ENCODE measurements around the gene ZFAND2A. TPM values are rescaled to one million over a fixed set of nuclear protein-coding genes. Genes with fewer than 3 reads are reported as not detected.

ZFAND2A gene
- total and polyA plus RNA-seq, 2 of the 8 experiments (the other 6 are each of a cell fraction or from before 2014, with no cell fraction given) = 16.6 to 20.3 TPM

DNA sequence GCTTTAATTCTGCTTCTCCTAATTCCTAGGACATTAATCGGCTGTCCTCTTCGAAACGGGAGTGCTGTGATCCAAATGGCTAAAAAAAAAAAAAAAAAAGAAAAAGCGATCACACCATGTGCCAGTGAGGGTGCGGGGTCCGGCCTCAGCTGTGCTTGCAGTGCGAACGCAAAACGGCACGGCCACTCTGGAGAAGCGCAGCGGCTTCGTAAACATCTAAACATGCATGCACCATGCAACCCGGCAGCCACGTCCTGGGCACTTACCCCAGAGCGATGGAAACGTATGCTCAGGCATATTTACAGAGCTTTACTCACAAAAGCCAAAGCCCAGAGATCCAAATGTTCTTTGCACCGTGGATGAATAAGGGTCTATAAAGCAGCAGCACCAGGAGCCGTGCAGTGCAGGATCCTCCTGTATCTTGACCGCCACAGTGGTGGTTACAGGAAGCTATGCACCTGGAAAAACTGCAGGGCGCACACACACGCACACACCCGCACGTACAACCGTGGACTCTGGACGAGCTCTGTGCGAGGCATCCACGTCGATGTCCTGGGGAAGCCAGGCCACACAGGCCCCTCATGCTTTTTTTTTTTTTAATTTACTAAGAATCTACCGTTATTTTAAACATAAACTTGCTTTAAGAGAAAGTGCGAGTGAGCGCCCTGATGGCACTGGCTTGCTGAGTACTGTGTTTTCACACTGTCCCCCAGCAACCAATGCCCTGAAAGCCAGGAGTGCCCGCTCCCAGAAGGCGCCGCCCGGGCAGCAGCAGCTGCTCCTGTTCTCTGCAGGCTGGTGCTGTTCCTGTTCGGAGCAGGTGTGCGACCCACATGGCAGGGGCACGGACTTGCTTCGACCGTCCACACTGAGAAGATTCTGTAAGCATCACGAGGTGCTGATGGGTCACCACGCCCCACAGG, 47.1 kb downstream of the ZFAND2A start:
- Histone ChIP-seq H3K4ac (replicated peaks; ENCODE audit: insufficient read length, low read depth, low read length) (no peak overlapping the region), H4K8ac (ENCODE audit: extremely low read depth, insufficient read depth, low read length) (0 out of 2 replicates have a peak overlapping the region, but pooled peaks have one; percentile 25), H3K14ac (ENCODE audit: insufficient read length) (no peak overlapping the region), H2AK5ac (ENCODE audit: low read depth, low read length) (no peak overlapping the region), H3K56ac (replicated peaks; ENCODE audit: insufficient read length, low read depth, low read length) (no peak overlapping the region), H4K91ac (replicated peaks; ENCODE audit: insufficient read length, low read length) (no peak overlapping the region), H2AFZ (ENCODE audit: low read length) (no peak overlapping the region), H3K23ac (ENCODE audit: insufficient read length) (no peak overlapping the region), H3K9me3 (ENCODE audit: insufficient read depth in 2 of 2, low read depth in 1 of 2, low read length in 1 of 2) (no peaks in the 10 kb centered on the region; a peak in 1 of 4 replicates), H3K23me2 (ENCODE audit: low read depth, low read length) (no peaks in the 10 kb centered on the region), H2BK12ac (ENCODE audit: low read depth, low read length) (no peak overlapping the region), H4K5ac (ENCODE audit: insufficient read length, low read depth, low read length) (no peak overlapping the region), H2BK5ac (ENCODE audit: low read depth, low read length) (no peak overlapping the region), H2BK120ac (replicated peaks; ENCODE audit: low read depth, low read length) (no peak overlapping the region), H3K27me3 (replicated peaks in 1 of 4; ENCODE audit: control insufficient read depth in 3 of 4, extremely low read depth in 1 of 4, insufficient read depth in 3 of 4, low read length in 3 of 4) (no peaks in the 10 kb centered on the region), H3K27ac (ENCODE audit: low read depth, low read length) (no peak overlapping the region), H2BK15ac (ENCODE audit: low read length) (no peak overlapping the region), H3K36me3 (ENCODE audit: control insufficient read depth in 2 of 4, insufficient read depth in 4 of 4, low read length in 3 of 4) (no peaks in the 10 kb centered on the region), H4K20me1 (replicated peaks in 1 of 2; ENCODE audit: control insufficient read depth in 1 of 2, insufficient read depth in 2 of 2, low read length in 2 of 2) (peaks cover 0 to 5% of the 10 kb centered on the region in 2 experiments), H3K79me1 (ENCODE audit: low read depth, low read length) (peaks cover 11% of the 10 kb centered on the region), H3K9ac (replicated peaks in 1 of 4; ENCODE audit: extremely low read depth in 1 of 4, low read depth in 3 of 4, low read length in 3 of 4) (no peak overlapping the region), H3K18ac (ENCODE audit: extremely low read depth, low read length) (no peak overlapping the region), H3K79me2 (ENCODE audit: control insufficient read depth in 1 of 2, insufficient read depth in 2 of 2, low read length in 2 of 2) (peaks cover 0 to 14% of the 10 kb centered on the region in 2 experiments; a peak in 1 of 4 replicates), H3K4me3 (ENCODE audit: extremely low read depth in 1 of 4, insufficient read depth in 2 of 4, low read depth in 3 of 4, low read length in 4 of 4) (no peak overlapping the region), H2BK20ac (ENCODE audit: low read length) (no peak overlapping the region), H3K4me1 (replicated peaks in 1 of 4; ENCODE audit: control insufficient read depth in 3 of 4, insufficient read depth in 4 of 4, low read length in 3 of 4) (no peaks in the 10 kb centered on the region), H3K4me2 (ENCODE audit: insufficient read depth in 1 of 2, low read depth in 2 of 2, low read length in 2 of 2) (no peak overlapping the region)
- ChIA-PET POLR2A (ENCODE audit: partially characterized antibody) (interaction anchor here (0.6 to 1.4 kb wide), 2 partner anchors 25 to 57 kb away, joined by 3 to 5 read pairs; a partner anchor contains a TSS), CTCF (ENCODE audit: partially characterized antibody) (interaction anchor here (0.7 to 2.4 kb wide), 11 partner anchors 11 to 1409 kb away, joined by 3 to 6 read pairs (median 4); partner anchors contain the start of gene GPER1)
- DNase-seq (ENCODE audit: low read depth in 1 of 2, low spot score in 2 of 2) (no peak), FAIRE-seq (no peak)
- 92% methylated on average over 43 of the region's 43 CpGs; no CpG with 5 or more reads in 1 of the 2 experiments for WGBS, 2 experiments (ENCODE audit: extremely low coverage in 1 of 2, insufficient coverage in 1 of 2, insufficient read length in 1 of 2, insufficient replicate concordance in 2 of 2, low coverage in 1 of 2, low lambda C conversion rate in 2 of 2, missing lambda C conversion rate in 1 of 2)
- no peak for TF ChIP-seq JUN (IDR thresholded peaks at IDR 0.05; ENCODE audit: low read depth, low read length)
- no peak for TF ChIP-seq CREB1 (IDR thresholded peaks at IDR 0.05)
